Measurements from ENCODE around the gene PTPN12.

PTPN12 gene

GRCh38 chr7:77661816-77662215 is 124.7 kb downstream of the PTPN12 start:
- H3K27me3 ChIP-seq (ENCODE audit: insufficient read depth, low read length, poor library complexity, severe bottlenecking): no peaks in the 10 kb centered on the region
- no peak overlapping the region for H3K9ac ChIP-seq (ENCODE audit: low read depth, low read length, poor library complexity, severe bottlenecking)
- no peaks in the 10 kb centered on the region for H3K79me2 ChIP-seq (ENCODE audit: insufficient read depth, low read length)
- no peaks in the 10 kb centered on the region for H3K9me3 ChIP-seq (ENCODE audit: insufficient read depth, low read depth, low read length)
- no peak overlapping the region for H3K4me2 ChIP-seq (ENCODE audit: low read depth, low read length, poor library complexity, severe bottlenecking)
- no peaks in the 10 kb centered on the region for H3K36me3 ChIP-seq (ENCODE audit: insufficient read depth, low read length)
- no peak overlapping the region for H3K4me3 ChIP-seq (ENCODE audit: low read length, poor library complexity, severe bottlenecking)
- H3K9me2 ChIP-seq (replicated peaks; ENCODE audit: low read depth, low read length): no peaks in the 10 kb centered on the region
- H3K4me1 ChIP-seq (ENCODE audit: insufficient read depth, low read length, poor library complexity, severe bottlenecking): no peaks in the 10 kb centered on the region
- no peaks in the 10 kb centered on the region for H4K20me1 ChIP-seq (ENCODE audit: insufficient read depth, low read length, poor library complexity, severe bottlenecking)
- no peaks in the 10 kb centered on the region for H3F3A ChIP-seq (ENCODE audit: low read depth)
- no peak for TF ChIP-seq EZH2phosphoT487 (IDR thresholded peaks at IDR 0.05; ENCODE audit: borderline replicate concordance)
- no peak for TF ChIP-seq CTCF (conservative IDR thresholded peaks at IDR 0.05; ENCODE audit: low read length)
- H2AFZ ChIP-seq (ENCODE audit: low read length): no peak overlapping the region

- no peaks in the 10 kb centered on the region for H3F3A ChIP-seq (ENCODE audit: low read depth)
Observed at GRCh38 chr7:77662869-77663268, 125.8 kb downstream of the PTPN12 start.

GRCh38 chr7:77664715-77665114 is 127.6 kb downstream of the PTPN12 start:
- Histone ChIP-seq H3K9me2 (replicated peaks; ENCODE audit: low read depth, low read length) (no peaks in the 10 kb centered on the region), H3K4me2 (ENCODE audit: low read depth, low read length, poor library complexity, severe bottlenecking) (no peak overlapping the region), H3K36me3 (ENCODE audit: insufficient read depth, low read length) (no peaks in the 10 kb centered on the region), H2AFZ (ENCODE audit: low read length) (no peak overlapping the region), H3K9me3 (ENCODE audit: insufficient read depth, low read depth, low read length) (no peaks in the 10 kb centered on the region), H3F3A (ENCODE audit: low read depth) (no peaks in the 10 kb centered on the region), H3K4me3 (ENCODE audit: low read length, poor library complexity, severe bottlenecking) (no peak overlapping the region), H3K9ac (ENCODE audit: low read depth, low read length, poor library complexity, severe bottlenecking) (no peak overlapping the region), H3K4me1 (ENCODE audit: insufficient read depth, low read length, poor library complexity, severe bottlenecking) (no peaks in the 10 kb centered on the region), H3K79me2 (ENCODE audit: insufficient read depth, low read length) (no peaks in the 10 kb centered on the region), H4K20me1 (ENCODE audit: insufficient read depth, low read length, poor library complexity, severe bottlenecking) (no peaks in the 10 kb centered on the region), H3K27me3 (ENCODE audit: insufficient read depth, low read length, poor library complexity, severe bottlenecking) (no peaks in the 10 kb centered on the region)
- no peak for TF ChIP-seq EZH2phosphoT487 (IDR thresholded peaks at IDR 0.05; ENCODE audit: borderline replicate concordance)
- TF ChIP-seq CTCF (conservative IDR thresholded peaks at IDR 0.05; ENCODE audit: low read length): no peak

More at GRCh38 chr7:77662869-77663268, 125.8 kb downstream of the PTPN12 start:
- Histone ChIP-seq H3K27me3 (ENCODE audit: insufficient read depth, low read length, poor library complexity, severe bottlenecking) (no peaks in the 10 kb centered on the region), H3K4me3 (ENCODE audit: low read length, poor library complexity, severe bottlenecking) (no peak overlapping the region), H2AFZ (ENCODE audit: low read length) (no peak overlapping the region), H3K79me2 (ENCODE audit: insufficient read depth, low read length) (no peaks in the 10 kb centered on the region), H3K9me3 (ENCODE audit: insufficient read depth, low read depth, low read length) (no peaks in the 10 kb centered on the region), H3K9ac (ENCODE audit: low read depth, low read length, poor library complexity, severe bottlenecking) (no peak overlapping the region), H4K20me1 (ENCODE audit: insufficient read depth, low read length, poor library complexity, severe bottlenecking) (no peaks in the 10 kb centered on the region), H3K36me3 (ENCODE audit: insufficient read depth, low read length) (no peaks in the 10 kb centered on the region), H3K4me2 (ENCODE audit: low read depth, low read length, poor library complexity, severe bottlenecking) (no peak overlapping the region), H3K9me2 (replicated peaks; ENCODE audit: low read depth, low read length) (no peaks in the 10 kb centered on the region), H3K4me1 (ENCODE audit: insufficient read depth, low read length, poor library complexity, severe bottlenecking) (no peaks in the 10 kb centered on the region)
- TF ChIP-seq EZH2phosphoT487 (IDR thresholded peaks at IDR 0.05; ENCODE audit: borderline replicate concordance): no peak
- no peak for TF ChIP-seq CTCF (conservative IDR thresholded peaks at IDR 0.05; ENCODE audit: low read length)
